Measurements from ENCODE around the gene HCLS1. TPM values are rescaled to one million over a fixed set of nuclear protein-coding genes. Genes with fewer than 3 reads are reported as not detected.

Gene HCLS1
- total RNA-seq, 1 donor from 2014 or later = 1.6 TPM

GRCh38 chr3:121651684-121652083 is 9.0 kb downstream of the HCLS1 start:
- Histone ChIP-seq H4K20me1 (ENCODE audit: insufficient read depth, low read length) (no peaks in the 10 kb centered on the region), H3K4me1 (ENCODE audit: insufficient read depth, low read length) (no peaks in the 10 kb centered on the region), H3K4me2 (ENCODE audit: low read length) (no peak overlapping the region), H2AFZ (ENCODE audit: low read depth, low read length) (no peak overlapping the region), H3K9ac (ENCODE audit: low read length) (no peak overlapping the region), H3K27ac (ENCODE audit: low read depth, low read length) (no peak overlapping the region), H3K27me3 (ENCODE audit: insufficient read depth, low read length) (no peaks in the 10 kb centered on the region), H3K9me3 (ENCODE audit: insufficient read depth, low read depth, low read length) (no peaks in the 10 kb centered on the region), H3K4me3 (ENCODE audit: insufficient read depth, low read depth, low read length) (no peak overlapping the region), H3K79me2 (ENCODE audit: insufficient read depth, low read length) (no peaks in the 10 kb centered on the region), H3K36me3 (ENCODE audit: insufficient read depth, low read length) (no peaks in the 10 kb centered on the region)
- TF ChIP-seq EZH2 (IDR thresholded peaks at IDR 0.05; ENCODE audit: insufficient read depth, low read length) = no peak
- TF ChIP-seq CTCF (IDR thresholded peaks at IDR 0.05; ENCODE audit: insufficient read depth, low read depth, low read length) = no peak
- no peaks in the 10 kb centered on the region for H3K27me3 Mint-ChIP-seq (ENCODE audit: low read depth, unreplicated experiment)
- no peaks in the 10 kb centered on the region for H3K4me1 Mint-ChIP-seq (ENCODE audit: low read depth, unreplicated experiment)
- H3K27ac Mint-ChIP-seq (ENCODE audit: unreplicated experiment) = no peak overlapping the region
- H3K36me3 Mint-ChIP-seq (ENCODE audit: low read depth, unreplicated experiment) = no peaks in the 10 kb centered on the region
- DNase-seq (ENCODE audit: low read depth) (no peak), FAIRE-seq (no peak)
- H3K9me3 Mint-ChIP-seq (ENCODE audit: unreplicated experiment) = no peaks in the 10 kb centered on the region
- no peak overlapping the region for H3K4me3 Mint-ChIP-seq (ENCODE audit: unreplicated experiment)

DNA sequence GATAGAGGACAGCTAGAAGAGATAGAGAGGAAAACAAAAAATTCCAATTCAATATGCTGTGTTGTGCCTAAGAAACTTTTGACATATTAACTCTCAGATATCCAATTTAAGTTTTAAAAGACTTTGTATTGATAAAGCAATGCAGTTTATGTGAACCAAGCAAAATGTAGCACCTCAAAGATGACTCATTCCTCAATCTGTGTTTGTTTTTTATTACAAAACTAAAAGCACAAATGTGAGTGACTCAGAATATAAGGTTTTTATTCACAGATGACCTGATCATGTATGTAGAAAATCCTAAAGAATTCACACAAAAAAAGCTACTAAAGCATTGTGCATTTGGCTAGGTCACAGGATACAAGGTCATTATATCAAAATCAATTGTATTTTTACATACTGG is 11.1 kb downstream of the HCLS1 start:
- H3K27me3 Mint-ChIP-seq (ENCODE audit: low read depth, unreplicated experiment) = no peaks in the 10 kb centered on the region
- H3K36me3 Mint-ChIP-seq (ENCODE audit: low read depth, unreplicated experiment) = peaks cover 1% of the 10 kb centered on the region
- Histone ChIP-seq H2AFZ (ENCODE audit: low read depth, low read length) (no peak overlapping the region), H3K4me1 (ENCODE audit: insufficient read depth, low read length) (no peaks in the 10 kb centered on the region), H3K36me3 (ENCODE audit: insufficient read depth, low read length) (no peaks in the 10 kb centered on the region), H3K27me3 (ENCODE audit: insufficient read depth, low read length) (no peaks in the 10 kb centered on the region), H3K4me2 (ENCODE audit: low read length) (no peak overlapping the region), H3K79me2 (ENCODE audit: insufficient read depth, low read length) (no peaks in the 10 kb centered on the region), H3K9me3 (ENCODE audit: insufficient read depth, low read depth, low read length) (no peaks in the 10 kb centered on the region), H4K20me1 (ENCODE audit: insufficient read depth, low read length) (no peaks in the 10 kb centered on the region), H3K4me3 (ENCODE audit: insufficient read depth, low read depth, low read length) (no peak overlapping the region), H3K27ac (ENCODE audit: low read depth, low read length) (no peak overlapping the region), H3K9ac (ENCODE audit: low read length) (no peak overlapping the region)
- DNase-seq (ENCODE audit: low read depth) (no peak), FAIRE-seq (no peak)
- no peak overlapping the region for H3K27ac Mint-ChIP-seq (ENCODE audit: unreplicated experiment)
- H3K4me3 Mint-ChIP-seq (ENCODE audit: unreplicated experiment) = no peak overlapping the region
- H3K4me1 Mint-ChIP-seq (ENCODE audit: low read depth, unreplicated experiment) = no peaks in the 10 kb centered on the region
- TF ChIP-seq EZH2 (IDR thresholded peaks at IDR 0.05; ENCODE audit: insufficient read depth, low read length) = no peak
- no peak for TF ChIP-seq CTCF (IDR thresholded peaks at IDR 0.05; ENCODE audit: insufficient read depth, low read depth, low read length)
- H3K9me3 Mint-ChIP-seq (ENCODE audit: unreplicated experiment) = no peaks in the 10 kb centered on the region

- FAIRE-seq = no peak
- Mint-ChIP-seq H3K9me3 (ENCODE audit: unreplicated experiment) (no peaks in the 10 kb centered on the region), H3K4me1 (ENCODE audit: low read depth, unreplicated experiment) (no peaks in the 10 kb centered on the region)
Measured at GRCh38 chr3:121648219-121648958, 12.3 kb downstream of the HCLS1 start.

More at GRCh38 chr3:121648219-121648958, 12.3 kb downstream of the HCLS1 start:
- Histone ChIP-seq H3K36me3 (ENCODE audit: insufficient read depth, low read length) (no peaks in the 10 kb centered on the region), H3K79me2 (ENCODE audit: insufficient read depth, low read length) (no peaks in the 10 kb centered on the region), H3K4me2 (ENCODE audit: low read length) (no peak overlapping the region), H3K9ac (ENCODE audit: low read length) (no peak overlapping the region), H2AFZ (ENCODE audit: low read depth, low read length) (no peak overlapping the region), H3K4me1 (ENCODE audit: insufficient read depth, low read length) (no peaks in the 10 kb centered on the region), H3K27ac (ENCODE audit: low read depth, low read length) (no peak overlapping the region), H4K20me1 (ENCODE audit: insufficient read depth, low read length) (no peaks in the 10 kb centered on the region), H3K4me3 (ENCODE audit: insufficient read depth, low read depth, low read length) (no peak overlapping the region), H3K27me3 (ENCODE audit: insufficient read depth, low read length) (no peaks in the 10 kb centered on the region), H3K9me3 (ENCODE audit: insufficient read depth, low read depth, low read length) (no peaks in the 10 kb centered on the region)
- DNase-seq (ENCODE audit: low read depth) = no peak
- no peak overlapping the region for H3K4me3 Mint-ChIP-seq (ENCODE audit: unreplicated experiment)
- H3K27me3 Mint-ChIP-seq (ENCODE audit: low read depth, unreplicated experiment) = no peaks in the 10 kb centered on the region
- peaks cover 1% of the 10 kb centered on the region for H3K36me3 Mint-ChIP-seq (ENCODE audit: low read depth, unreplicated experiment)
- H3K27ac Mint-ChIP-seq (ENCODE audit: unreplicated experiment) = no peak overlapping the region
- TF ChIP-seq EZH2 (IDR thresholded peaks at IDR 0.05; ENCODE audit: insufficient read depth, low read length) (no peak), CTCF (IDR thresholded peaks at IDR 0.05; ENCODE audit: insufficient read depth, low read depth, low read length) (no peak)

All from astrocyte (in vitro differentiated cells and primary cell).